PC-9 (cell line): ENCODE measurements around the gene WDR7.

ENCODE experiments used
- CTCF ChIP-seq: fragments of 200-600 bp; sonication (generic); conservative IDR thresholded peaks from 2 replicates; pipeline ENCODE4 v1.6.1; 2017; ENCODE audit warnings: mixed run types, antibody characterized with exemption, mild to moderate bottlenecking, moderate library complexity
- EZH2 ChIP-seq: fragments of 200-600 bp; sonication (generic); IDR thresholded peaks from 2 replicates; pipeline ENCODE4 v1.8.0; 2017; ENCODE audit warnings: antibody characterized with exemption, low read depth

GRCh38 chr18:57030417-57030816 is 379.3 kb downstream of the WDR7 start:
- no peak for TF ChIP-seq CTCF
- no peak for TF ChIP-seq EZH2
